WI38 (cell line): ENCODE measurements around the gene PRCP.

Source experiments
- H3K4me3 ChIP-seq: 2 replicates; pipeline ENCODE4 v1.5.1; 2011; ENCODE audit warnings: low read depth, mild to moderate bottlenecking, control low read depth, low read length
- CTCF ChIP-seq: IDR thresholded peaks from 2 replicates; pipeline ENCODE4 v1.5.1; 2012; ENCODE audit warnings: low read depth, mild to moderate bottlenecking, control low read depth, low read length

PRCP gene

GRCh38 chr11:82845356-82846353 lies 54.6 kb downstream of the PRCP start:
- TF ChIP-seq CTCF = no peak
- H3K4me3 ChIP-seq = no peak overlapping the region

- no peak overlapping the region for H3K4me3 ChIP-seq
- no peak for TF ChIP-seq CTCF
Measured at GRCh38 chr11:82843057-82843795, 57.0 kb downstream of the PRCP start.

- no peak for TF ChIP-seq CTCF
- H3K4me3 ChIP-seq = no peak overlapping the region
Measured at GRCh38 chr11:82842019-82842418, 58.2 kb downstream of the PRCP start.

- TF ChIP-seq CTCF = no peak
- no peak overlapping the region for H3K4me3 ChIP-seq
Measured at GRCh38 chr11:82837650-82838049, 62.6 kb downstream of the PRCP start.

GRCh38 chr11:82832983-82833382 lies 67.2 kb downstream of the PRCP start:
- no peak for TF ChIP-seq CTCF
- no peak overlapping the region for H3K4me3 ChIP-seq

- TF ChIP-seq CTCF = no peak
- no peak overlapping the region for H3K4me3 ChIP-seq
Measured at GRCh38 chr11:82831364-82831763, 68.9 kb downstream of the PRCP start.

GRCh38 chr11:82830746-82831145 lies 69.5 kb downstream of the PRCP start:
- no peak overlapping the region for H3K4me3 ChIP-seq
- TF ChIP-seq CTCF = no peak
